Measurements from ENCODE around the gene ARL8B. TPM values are rescaled to one million over a fixed set of nuclear protein-coding genes. Genes with fewer than 3 reads are reported as not detected.

The ARL8B gene
- total and polyA plus RNA-seq, 2 of the 8 experiments (the other 6 are each of a cell fraction or from before 2014, with no cell fraction given) = 14.5 to 27.8 TPM

DNA sequence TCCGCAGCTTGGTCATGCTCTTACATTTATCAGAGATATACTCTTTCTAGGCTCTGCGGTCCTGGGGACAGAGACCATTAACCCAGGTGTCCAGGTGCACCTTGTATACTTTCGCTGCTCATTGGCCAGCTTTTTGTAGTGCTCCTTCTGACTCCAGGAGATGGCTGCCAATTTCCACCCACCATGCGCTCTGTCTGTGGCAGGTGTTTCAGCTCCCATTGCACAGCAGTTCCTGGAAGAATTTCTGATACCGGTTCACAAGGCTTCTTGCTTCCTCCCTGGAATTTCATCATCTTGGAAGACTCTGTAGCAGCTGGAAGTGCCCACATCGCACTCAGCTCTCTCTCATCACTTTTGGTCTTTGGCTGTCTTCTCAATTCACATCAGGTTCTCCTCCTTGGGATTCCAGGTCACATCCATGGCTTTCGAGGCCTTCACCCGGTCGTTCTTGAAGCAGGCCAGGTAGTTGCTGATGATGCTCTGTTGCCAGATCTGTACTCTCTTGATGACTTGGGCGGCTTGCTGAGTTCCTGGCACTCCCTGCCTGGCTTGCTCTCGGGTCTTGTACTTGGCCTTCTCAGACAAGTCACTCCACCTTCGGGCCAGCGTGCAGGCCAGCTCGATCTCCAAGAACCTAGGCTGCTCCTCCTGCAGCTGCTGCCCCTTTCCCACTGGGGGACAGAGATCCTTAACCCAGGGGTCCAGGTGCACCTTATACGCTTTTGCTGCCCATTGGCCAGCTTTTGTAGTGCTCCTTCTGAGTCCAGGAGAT, 41.1 kb upstream of the ARL8B start:
- no peaks in the 10 kb centered on the region for H3K23me2 ChIP-seq (ENCODE audit: low read depth, low read length)
- no peak overlapping the region for H3K18ac ChIP-seq (ENCODE audit: extremely low read depth, low read length)
- H3K36me3 ChIP-seq (ENCODE audit: control insufficient read depth in 2 of 4, insufficient read depth in 4 of 4, low read length in 3 of 4) = no peaks in the 10 kb centered on the region
- no peak overlapping the region for H2BK12ac ChIP-seq (ENCODE audit: low read depth, low read length)
- WGBS, 2 experiments (ENCODE audit: extremely low coverage in 1 of 2, insufficient coverage in 1 of 2, insufficient read length in 1 of 2, insufficient replicate concordance in 2 of 2, low coverage in 1 of 2, low lambda C conversion rate in 2 of 2, missing lambda C conversion rate in 1 of 2) = 93% methylated on average over 15 of the region's 15 CpGs; no CpG with 5 or more reads in 1 of the 2 experiments
- H4K91ac ChIP-seq (replicated peaks; ENCODE audit: insufficient read length, low read length) = no peak overlapping the region
- FAIRE-seq = no peak
- no peak overlapping the region for H3K4ac ChIP-seq (replicated peaks; ENCODE audit: insufficient read length, low read depth, low read length)
- H2AFZ ChIP-seq (ENCODE audit: low read length) = no peak overlapping the region
- ChIA-PET POLR2A (ENCODE audit: partially characterized antibody) (no interaction called here), CTCF (ENCODE audit: partially characterized antibody) (interaction anchor here (0.7 to 1.4 kb wide), 4 partner anchors 22 to 105 kb away, joined by 3 read pairs; partner anchors contain the start of gene ARL8B)
- DNase-seq (ENCODE audit: low read depth in 1 of 2, low spot score in 2 of 2) = no peak
- H3K56ac ChIP-seq (replicated peaks; ENCODE audit: insufficient read length, low read depth, low read length) = no peak overlapping the region
- H3K9ac ChIP-seq (replicated peaks in 1 of 4; ENCODE audit: extremely low read depth in 1 of 4, low read depth in 3 of 4, low read length in 3 of 4) = no peak overlapping the region
- no peak overlapping the region for H2BK20ac ChIP-seq (ENCODE audit: low read length)
- no peak overlapping the region for H2BK15ac ChIP-seq (ENCODE audit: low read length)
- no peaks in the 10 kb centered on the region for H3K27me3 ChIP-seq (replicated peaks in 1 of 4; ENCODE audit: control insufficient read depth in 3 of 4, extremely low read depth in 1 of 4, insufficient read depth in 3 of 4, low read length in 3 of 4)
- H3K4me3 ChIP-seq (ENCODE audit: extremely low read depth in 1 of 4, insufficient read depth in 2 of 4, low read depth in 3 of 4, low read length in 4 of 4) = no peak overlapping the region
- TF ChIP-seq SRF (IDR thresholded peaks at IDR 0.05; ENCODE audit: low read depth, low read length) (no peak), BACH1 (IDR thresholded peaks at IDR 0.05; ENCODE audit: low read length) (no peak), TAF1 (IDR thresholded peaks at IDR 0.05; ENCODE audit: low read depth, low read length) (no peak), POLR2A (IDR thresholded peaks at IDR 0.05; ENCODE audit: control extremely low read depth in 1 of 2, low read depth in 2 of 2, low read length in 2 of 2) (no peak), CEBPB (IDR thresholded peaks at IDR 0.05; ENCODE audit: low read depth, low read length) (no peak), CREB1 (IDR thresholded peaks at IDR 0.05) (no peak), KDM1A (IDR thresholded peaks at IDR 0.05; ENCODE audit: borderline replicate concordance, low read length) (no peak), YY1 (IDR thresholded peaks at IDR 0.05; ENCODE audit: low read depth, low read length) (no peak), RBBP5 (IDR thresholded peaks at IDR 0.05; ENCODE audit: borderline replicate concordance, low read depth, low read length) (no peak), CBX5 (IDR thresholded peaks at IDR 0.05; ENCODE audit: low read depth, low read length) (no peak), BRCA1 (IDR thresholded peaks at IDR 0.05; ENCODE audit: low read depth, low read length) (no peak)
- TF ChIP-seq, protein P1, sequence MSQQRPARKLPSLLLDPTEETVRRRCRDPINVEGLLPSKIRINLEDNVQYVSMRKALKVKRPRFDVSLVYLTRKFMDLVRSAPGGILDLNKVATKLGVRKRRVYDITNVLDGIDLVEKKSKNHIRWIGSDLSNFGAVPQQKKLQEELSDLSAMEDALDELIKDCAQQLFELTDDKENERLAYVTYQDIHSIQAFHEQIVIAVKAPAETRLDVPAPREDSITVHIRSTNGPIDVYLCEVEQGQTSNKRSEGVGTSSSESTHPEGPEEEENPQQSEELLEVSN (IDR thresholded peaks at IDR 0.05) = no peak
- H3K79me1 ChIP-seq (ENCODE audit: low read depth, low read length) = no peaks in the 10 kb centered on the region
- no peak overlapping the region for H2BK5ac ChIP-seq (ENCODE audit: low read depth, low read length)
- H3K14ac ChIP-seq (ENCODE audit: insufficient read length) = no peak overlapping the region
- H3K9me3 ChIP-seq (ENCODE audit: insufficient read depth in 2 of 2, low read depth in 1 of 2, low read length in 1 of 2) = no peaks in the 10 kb centered on the region
- H4K20me1 ChIP-seq (replicated peaks in 1 of 2; ENCODE audit: control insufficient read depth in 1 of 2, insufficient read depth in 2 of 2, low read length in 2 of 2) = no peaks in the 10 kb centered on the region
- H3K23ac ChIP-seq (ENCODE audit: insufficient read length) = no peak overlapping the region
- no peak overlapping the region for H4K5ac ChIP-seq (ENCODE audit: insufficient read length, low read depth, low read length)
- no peak overlapping the region for H2AK5ac ChIP-seq (ENCODE audit: low read depth, low read length)
- H2BK120ac ChIP-seq (replicated peaks; ENCODE audit: low read depth, low read length) = no peak overlapping the region
- no peak overlapping the region for H3K4me2 ChIP-seq (ENCODE audit: insufficient read depth in 1 of 2, low read depth in 2 of 2, low read length in 2 of 2)
- no peak overlapping the region; the same call in 1 of the 2 replicates for H4K8ac ChIP-seq (ENCODE audit: extremely low read depth, insufficient read depth, low read length)
- no peak overlapping the region for H3K27ac ChIP-seq (ENCODE audit: low read depth, low read length)
- no peaks in the 10 kb centered on the region; a peak in 1 of 7 replicates for H3K4me1 ChIP-seq (replicated peaks in 1 of 4; ENCODE audit: control insufficient read depth in 3 of 4, insufficient read depth in 4 of 4, low read length in 3 of 4)
- H3K79me2 ChIP-seq (ENCODE audit: control insufficient read depth in 1 of 2, insufficient read depth in 2 of 2, low read length in 2 of 2) = no peaks in the 10 kb centered on the region

Data from H1 (cell line).